CD14-positive monocyte (primary cell): ENCODE measurements around the gene EFNB3. TPM values are rescaled to one million over a fixed set of nuclear protein-coding genes. Genes with fewer than 3 reads are reported as not detected.
A peak's percentile ranks its signal among the peaks of the same experiment; 100 is the strongest.

Experiments used
- DNase-seq, 3 donors: peaks; one replicate each; pipeline ENCODE4 v3.0.0-alpha.2; 2011 to 2022
- H2AFZ ChIP-seq: 2 replicates; pipeline ENCODE4 v1.6.0; 2012; ENCODE audit warnings: mild to moderate bottlenecking, low read depth, low read length, inconsistent platforms; ENCODE audit not compliant: insufficient read depth, poor library complexity, severe bottlenecking
- H3K27ac ChIP-seq, 2 donors: 1 replicate in 1 of 2; 2 replicates in 1 of 2; pipeline ENCODE4 v1.5.1; 2012 to 2013; ENCODE audit warnings: low read length in 2 of 2, control low read depth in 1 of 2, inconsistent platforms in 1 of 2, low read depth in 1 of 2, mild to moderate bottlenecking in 1 of 2
- H3K27me3 ChIP-seq, 2 donors: one replicate each; pipeline versions ENCODE4 v1.6.0 to v1.6.1; 2011 to 2013; ENCODE audit warnings: low read length in 2 of 2; ENCODE audit not compliant: control insufficient read depth in 2 of 2, insufficient read depth in 2 of 2
- H3K36me3 ChIP-seq, 2 donors: replicated peaks in 1 of 2; 1 replicate in 1 of 2; 2 replicates in 1 of 2; pipeline versions ENCODE4 v1.5.1 to v1.6.1; 2012 to 2013; ENCODE audit warnings: low read length in 2 of 2, control low read depth in 1 of 2, inconsistent platforms in 1 of 2, mild to moderate bottlenecking in 1 of 2; ENCODE audit not compliant: insufficient read depth in 2 of 2, control insufficient read depth in 1 of 2
- H3K4me1 ChIP-seq, 2 donors: 1 replicate in 1 of 2; 2 replicates in 1 of 2; pipeline versions ENCODE4 v1.5.1 to v1.6.1; 2012 to 2013; ENCODE audit warnings: low read length in 2 of 2, control low read depth in 1 of 2, inconsistent platforms in 1 of 2, mild to moderate bottlenecking in 1 of 2, moderate library complexity in 1 of 2; ENCODE audit not compliant: insufficient read depth in 2 of 2, control insufficient read depth in 1 of 2
- H3K4me2 ChIP-seq: replicated peaks from 2 replicates; pipeline ENCODE3; 2012; ENCODE audit warnings: low read length, moderate library complexity, mild to moderate bottlenecking; ENCODE audit not compliant: poor library complexity, severe bottlenecking; ENCODE audit errors: extremely low read depth
- H3K4me3 ChIP-seq, 3 experiments: fragments of 200-600 bp in 1 of 3; sonication (generic) in 1 of 3; replicated peaks in 1 of 3; 1 replicate in 2 of 3; 2 replicates in 1 of 3; pipeline ENCODE4 v1.5.1; 2011 to 2013; ENCODE audit warnings: low read length in 3 of 3, mild to moderate bottlenecking in 3 of 3, control low read depth in 2 of 3, low read depth in 2 of 3, inconsistent platforms in 1 of 3, moderate library complexity in 1 of 3
- H3K79me2 ChIP-seq: 2 replicates; pipeline ENCODE4 v1.6.0; 2012; ENCODE audit warnings: mild to moderate bottlenecking, control low read depth, inconsistent platforms, low read length, moderate library complexity; ENCODE audit not compliant: insufficient read depth
- H3K9ac ChIP-seq: 2 replicates; pipeline ENCODE4 v1.6.0; 2017; ENCODE audit warnings: low read length, mild to moderate bottlenecking; ENCODE audit not compliant: insufficient read depth, poor library complexity, severe bottlenecking
- H3K9me3 ChIP-seq, 2 donors: replicated peaks in 1 of 2; 1 replicate in 1 of 2; 2 replicates in 1 of 2; pipeline versions ENCODE4 v1.5.1 to v1.6.1; 2012 to 2013; ENCODE audit warnings: low read length in 2 of 2, control low read depth in 1 of 2; ENCODE audit not compliant: control insufficient read depth in 1 of 2, insufficient read depth in 1 of 2
- H4K20me1 ChIP-seq: 2 replicates; pipeline ENCODE4 v1.6.0; 2012; ENCODE audit warnings: mild to moderate bottlenecking, low read length, control low read depth, moderate library complexity; ENCODE audit not compliant: insufficient read depth
- H3K27ac Mint-ChIP-seq, 7 donors: one replicate each; pipeline ENCODE4 v1.8.0; 2020; ENCODE audit warnings: mild to moderate bottlenecking in 7 of 7, mixed read lengths in 7 of 7, moderate library complexity in 6 of 7, inconsistent platforms in 2 of 7
- H3K27me3 Mint-ChIP-seq, 3 donors: one replicate each; pipeline ENCODE4 v1.8.0; 2021 to 2022; ENCODE audit warnings: low read depth in 3 of 3, mild to moderate bottlenecking in 3 of 3, mixed read lengths in 3 of 3, moderate library complexity in 3 of 3, inconsistent platforms in 1 of 3
- H3K36me3 Mint-ChIP-seq, 2 donors: one replicate each; pipeline ENCODE4 v1.8.0; 2020; ENCODE audit warnings: mixed read lengths in 2 of 2, inconsistent platforms in 1 of 2, mild to moderate bottlenecking in 1 of 2
- H3K4me1 Mint-ChIP-seq: one replicate; pipeline ENCODE4 v1.8.0; 2020; ENCODE audit warnings: mild to moderate bottlenecking, mixed read lengths
- H3K4me3 Mint-ChIP-seq, 2 donors: one replicate each; pipeline ENCODE4 v1.8.0; 2020; ENCODE audit warnings: mild to moderate bottlenecking in 2 of 2, mixed read lengths in 2 of 2, moderate library complexity in 1 of 2
- H3K9me3 Mint-ChIP-seq, 7 donors: one replicate each; pipeline ENCODE4 v1.8.0; 2020 to 2022; ENCODE audit warnings: mixed read lengths in 7 of 7, mild to moderate bottlenecking in 6 of 7, moderate library complexity in 6 of 7, inconsistent platforms in 2 of 7
- WGBS: methylation state at CpG from one replicate; pipeline ENCODE4 v1.1.5; 2013; ENCODE audit warnings: missing lambda C conversion rate; ENCODE audit not compliant: insufficient coverage; 5-methylcytosine and 5-hydroxymethylcytosine counted together
- intact Hi-C, 2 donors: fragments of 100-400 bp; cut with micrococcal nuclease; formaldehyde crosslinking; loops; one replicate each; pipeline versions ENCODE4 v1.15.0 to v1.15.1; 2023
- polyA plus RNA-seq, 3 donors: library from polyadenylated mRNA; depleted of rRNA in 1 of 3; unstranded in 2 of 3; stranded (reverse) in 1 of 3; fragments of 300-500 nt in 2 of 3; fragments of >200 nt in 1 of 3; fragmentation: Illumina TruSeq in 2 of 3; gene quantifications; 1 replicate in 2 of 3; 2 replicates in 1 of 3; pipeline ENCODE4 v1.2.3, GENCODE V29; 2012 to 2021
- TF ChIP-seq, protein P1 (sequence below): fragments of 200-600 bp; IDR thresholded peaks from one replicate; pipeline ENCODE4 v1.8.0; 2022; ENCODE audit warnings: antibody characterized with exemption, mild to moderate bottlenecking

Gene EFNB3
- polyA plus RNA-seq, 3 donors = 0.01 TPM; not detected in 2

DNA sequence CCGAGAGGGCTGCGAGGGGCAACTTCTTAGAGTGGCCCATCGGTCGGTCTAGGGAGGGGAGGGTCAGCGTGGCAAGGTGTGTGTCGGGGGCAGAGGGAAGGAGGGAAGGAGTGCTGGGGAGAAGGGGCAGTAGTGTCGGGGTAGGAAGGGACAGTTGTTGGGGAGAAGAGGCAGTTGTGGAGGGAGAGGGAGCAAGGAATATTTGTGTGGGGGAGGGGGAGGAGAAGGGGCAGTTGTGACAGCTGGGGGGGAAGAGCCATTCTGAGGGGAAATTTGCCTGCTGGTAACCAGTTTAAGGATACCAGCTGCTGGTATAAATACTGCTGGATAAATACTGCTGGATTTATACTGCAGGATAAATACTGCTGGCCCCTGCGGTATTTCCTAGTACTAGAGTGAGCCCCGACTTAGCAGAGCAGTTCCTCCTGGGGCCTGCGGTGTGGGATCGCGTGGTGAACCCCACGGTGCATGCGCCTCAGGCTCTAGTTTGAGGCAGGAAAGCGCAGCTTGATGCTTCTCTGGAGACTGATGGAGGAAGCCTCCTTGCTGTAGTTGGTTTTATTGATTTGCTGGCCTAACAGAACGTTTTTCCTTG, 12.9 kb downstream of the EFNB3 start:
- H3K4me3 ChIP-seq = peak overlapping the region in 1 of 3 experiments; percentile 67
- DNase-seq = peak in 1 of 3 donors; percentile 23
- Mint-ChIP-seq H3K9me3 (peaks cover 0 to 2% (median 0%) of the 10 kb centered on the region in 7 donors), H3K36me3 (peaks cover 0 to 2% of the 10 kb centered on the region in 2 donors), H3K27me3 (peaks cover 55 to 84% (median 57%) of the 10 kb centered on the region in 3 donors), H3K27ac (no peak overlapping the region), H3K4me3 (peak overlapping the region in 1 of 2 donors; percentile 70), H3K4me1 (peaks cover 20% of the 10 kb centered on the region)
- under 1% methylated on average over 15 of the region's 16 CpGs for WGBS
- no peaks in the 10 kb centered on the region for H3K36me3 ChIP-seq
- no peak overlapping the region for H3K27ac ChIP-seq
- H3K79me2 ChIP-seq = no peaks in the 10 kb centered on the region
- H3K9me3 ChIP-seq = peaks cover 0 to 6% of the 10 kb centered on the region in 2 donors
- intact Hi-C loops = no loop called here
- peaks cover 16% of the 10 kb centered on the region in 2 donors for H3K4me1 ChIP-seq
- peaks cover 19 to 67% of the 10 kb centered on the region in 2 donors for H3K27me3 ChIP-seq
- TF ChIP-seq, protein P1, sequence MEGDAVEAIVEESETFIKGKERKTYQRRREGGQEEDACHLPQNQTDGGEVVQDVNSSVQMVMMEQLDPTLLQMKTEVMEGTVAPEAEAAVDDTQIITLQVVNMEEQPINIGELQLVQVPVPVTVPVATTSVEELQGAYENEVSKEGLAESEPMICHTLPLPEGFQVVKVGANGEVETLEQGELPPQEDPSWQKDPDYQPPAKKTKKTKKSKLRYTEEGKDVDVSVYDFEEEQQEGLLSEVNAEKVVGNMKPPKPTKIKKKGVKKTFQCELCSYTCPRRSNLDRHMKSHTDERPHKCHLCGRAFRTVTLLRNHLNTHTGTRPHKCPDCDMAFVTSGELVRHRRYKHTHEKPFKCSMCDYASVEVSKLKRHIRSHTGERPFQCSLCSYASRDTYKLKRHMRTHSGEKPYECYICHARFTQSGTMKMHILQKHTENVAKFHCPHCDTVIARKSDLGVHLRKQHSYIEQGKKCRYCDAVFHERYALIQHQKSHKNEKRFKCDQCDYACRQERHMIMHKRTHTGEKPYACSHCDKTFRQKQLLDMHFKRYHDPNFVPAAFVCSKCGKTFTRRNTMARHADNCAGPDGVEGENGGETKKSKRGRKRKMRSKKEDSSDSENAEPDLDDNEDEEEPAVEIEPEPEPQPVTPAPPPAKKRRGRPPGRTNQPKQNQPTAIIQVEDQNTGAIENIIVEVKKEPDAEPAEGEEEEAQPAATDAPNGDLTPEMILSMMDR = no peak
- peak overlapping the region; percentile 32 for H3K9ac ChIP-seq
- H3K4me2 ChIP-seq = peak overlapping the region; percentile 82
- H4K20me1 ChIP-seq = no peaks in the 10 kb centered on the region
- peak overlapping the region; percentile 77 for H2AFZ ChIP-seq

DNA sequence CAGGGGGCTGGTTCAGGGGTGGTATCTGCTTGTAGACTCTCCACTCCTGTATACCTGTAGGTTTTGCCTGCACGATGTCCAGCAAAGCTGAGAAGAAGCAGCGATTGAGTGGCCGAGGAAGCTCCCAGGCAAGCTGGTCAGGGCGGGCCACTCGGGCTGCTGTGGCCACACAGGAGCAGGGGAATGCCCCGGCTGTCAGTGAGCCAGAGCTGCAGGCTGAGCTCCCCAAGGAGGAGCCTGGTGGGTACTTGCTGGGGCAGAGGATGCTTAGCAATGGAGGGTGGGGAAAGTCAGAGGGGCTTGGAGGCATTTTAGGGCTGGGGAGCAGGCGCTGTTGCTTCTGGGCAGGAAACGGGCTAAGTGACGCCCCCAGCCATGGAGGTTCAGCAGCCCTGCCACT, 14.7 kb downstream of the EFNB3 start:
- peaks cover 0 to 6% of the 10 kb centered on the region in 2 donors for H3K9me3 ChIP-seq
- no peaks in the 10 kb centered on the region for H4K20me1 ChIP-seq
- Mint-ChIP-seq H3K4me3 (peak overlapping the region in 1 of 2 donors; percentile 47), H3K27me3 (peaks cover 47 to 73% (median 56%) of the 10 kb centered on the region in 3 donors), H3K36me3 (peaks cover 0 to 2% of the 10 kb centered on the region in 2 donors), H3K9me3 (peaks cover 0 to 2% (median 0%) of the 10 kb centered on the region in 7 donors), H3K27ac (no peak overlapping the region), H3K4me1 (peaks cover 16% of the 10 kb centered on the region)
- no peak overlapping the region for H2AFZ ChIP-seq
- H3K4me3 ChIP-seq = no peak overlapping the region
- H3K4me2 ChIP-seq = no peak overlapping the region
- H3K27me3 ChIP-seq = peaks cover 19 to 62% of the 10 kb centered on the region in 2 donors
- DNase-seq = no peak
- H3K36me3 ChIP-seq = no peaks in the 10 kb centered on the region
- H3K9ac ChIP-seq = no peak overlapping the region
- no peak overlapping the region for H3K27ac ChIP-seq
- H3K79me2 ChIP-seq = no peaks in the 10 kb centered on the region
- WGBS = 86% methylated on average over 8 of the region's 9 CpGs
- TF ChIP-seq, protein P1 = no peak
- H3K4me1 ChIP-seq = peaks cover 16% of the 10 kb centered on the region in 2 donors
- intact Hi-C loops = no loop called here
